GM23338 (cell line): ENCODE measurements around the gene JAKMIP1. TPM values are rescaled to one million over a fixed set of nuclear protein-coding genes. Genes with fewer than 3 reads are reported as not detected.

Source experiments
- ATAC-seq: fragments of 200-7000 bp; cut with Tn5 transposase; 3 replicates; pipeline ENCODE4 v1.9.1; 2020
- DNase-seq: peaks from one replicate; pipeline ENCODE4 v3.0.0-alpha.2; 2015; ENCODE audit warnings: low spot score
- H2AFZ ChIP-seq: fragments of 200-600 bp; sonication (generic); 2 replicates; pipeline ENCODE4 v1.8.0; 2016; ENCODE audit warnings: antibody characterized with exemption, mild to moderate bottlenecking, moderate library complexity
- H3F3A ChIP-seq: fragments of 200-600 bp; sonication (generic); replicated peaks from 2 replicates; pipeline ENCODE4 v1.8.0; 2017; ENCODE audit warnings: antibody characterized with exemption, mixed run types, low read depth
- H3K27ac ChIP-seq: fragments of 200-600 bp; sonication (generic); 2 replicates; pipeline ENCODE4 v1.6.1; 2016; ENCODE audit warnings: low read depth
- H3K27me3 ChIP-seq: fragments of 200-600 bp; sonication (generic); 2 replicates; pipeline ENCODE4 v1.8.0; 2016; ENCODE audit warnings: mild to moderate bottlenecking, mixed run types, moderate library complexity; ENCODE audit not compliant: insufficient read depth
- H3K36me3 ChIP-seq: fragments of 200-600 bp; sonication (generic); 2 replicates; pipeline ENCODE4 v1.8.0; 2016; ENCODE audit warnings: mild to moderate bottlenecking; ENCODE audit not compliant: insufficient read depth
- H3K4me1 ChIP-seq: fragments of 200-600 bp; sonication (generic); 2 replicates; pipeline ENCODE4 v1.8.0; 2016; ENCODE audit warnings: mild to moderate bottlenecking, moderate library complexity; ENCODE audit not compliant: insufficient read depth
- H3K4me2 ChIP-seq: fragments of 200-600 bp; sonication (generic); 2 replicates; pipeline ENCODE4 v1.7.1; 2017; ENCODE audit warnings: mixed run types
- H3K4me3 ChIP-seq: fragments of 200-600 bp; sonication (generic); 2 replicates; pipeline ENCODE4 v1.6.1; 2016; ENCODE audit warnings: mixed run types
- H3K79me2 ChIP-seq: fragments of 200-600 bp; sonication (generic); replicated peaks from 2 replicates; pipeline ENCODE4 v1.8.0; 2017; ENCODE audit warnings: mild to moderate bottlenecking; ENCODE audit not compliant: insufficient read depth
- H3K9me2 ChIP-seq: fragments of 200-600 bp; sonication (generic); 2 replicates; pipeline ENCODE4 v1.8.0; 2017; ENCODE audit not compliant: insufficient read depth
- H4K20me1 ChIP-seq: fragments of 200-600 bp; sonication (generic); replicated peaks from 2 replicates; pipeline ENCODE4 v1.8.0; 2017; ENCODE audit warnings: mild to moderate bottlenecking; ENCODE audit not compliant: insufficient read depth
- H3K27ac Mint-ChIP-seq: 2 replicates; pipeline ENCODE4 v1.8.0; 2020; ENCODE audit warnings: inconsistent platforms, mild to moderate bottlenecking, moderate library complexity, mixed read lengths
- H3K27me3 Mint-ChIP-seq: 3 replicates; pipeline ENCODE4 v1.8.0; 2022; ENCODE audit warnings: low read depth, mild to moderate bottlenecking, moderate library complexity, mixed read lengths, inconsistent platforms; ENCODE audit not compliant: insufficient read depth, poor library complexity
- H3K36me3 Mint-ChIP-seq: 3 replicates; pipeline ENCODE4 v1.8.0; 2021; ENCODE audit warnings: low read depth, mild to moderate bottlenecking, inconsistent platforms, moderate library complexity, mixed read lengths
- H3K4me1 Mint-ChIP-seq: 3 replicates; pipeline ENCODE4 v1.8.0; 2020; ENCODE audit warnings: mild to moderate bottlenecking, inconsistent platforms, mixed read lengths
- H3K4me3 Mint-ChIP-seq: 3 replicates; pipeline ENCODE4 v1.8.0; 2021; ENCODE audit warnings: moderate library complexity, mild to moderate bottlenecking, inconsistent platforms, mixed read lengths
- H3K9me3 Mint-ChIP-seq: 3 replicates; pipeline ENCODE4 v1.8.0; 2020; ENCODE audit warnings: moderate library complexity, mild to moderate bottlenecking, inconsistent platforms, mixed read lengths
- EZH2 ChIP-seq: fragments of 200-600 bp; sonication (generic); IDR thresholded peaks from one replicate; pipeline ENCODE4 v1.8.0; 2017; ENCODE audit warnings: antibody characterized with exemption, mild to moderate bottlenecking, low read depth; ENCODE audit not compliant: unreplicated experiment
- EZH2phosphoT487 ChIP-seq: fragments of 200-600 bp; sonication (generic); IDR thresholded peaks from one replicate; pipeline ENCODE4 v1.8.1; 2018; ENCODE audit warnings: antibody characterized with exemption; ENCODE audit not compliant: unreplicated experiment
- JUNB ChIP-seq: IDR thresholded peaks from one replicate; pipeline ENCODE4 v1.6.1; 2016; ENCODE audit warnings: antibody characterized with exemption; ENCODE audit not compliant: unreplicated experiment
- POLR2AphosphoS5 ChIP-seq: IDR thresholded peaks from 2 replicates; pipeline ENCODE4 v1.6.1; 2016; ENCODE audit warnings: antibody characterized with exemption, low read depth
- REST ChIP-seq: IDR thresholded peaks from one replicate; pipeline ENCODE4 v1.6.1; 2018; ENCODE audit warnings: antibody characterized with exemption; ENCODE audit not compliant: unreplicated experiment
- ZNF114 ChIP-seq: fragments of 250-450 bp; sonication (Bioruptor Pico); IDR thresholded peaks from 2 replicates; pipeline ENCODE4 v1.5.0; 2020; ENCODE audit warnings: mild to moderate bottlenecking, moderate library complexity
- ZNF331 ChIP-seq: fragments of 250-450 bp; sonication (Bioruptor Pico); IDR thresholded peaks from 2 replicates; pipeline ENCODE4 v1.5.0; 2020; ENCODE audit warnings: low read depth, mild to moderate bottlenecking, moderate library complexity
- polyA plus RNA-seq: library from polyadenylated mRNA; unstranded; fragments of >200 nt; fragmentation: Nextera tagmentation; extraction: Ambion mirVana; gene quantifications from 2 replicates; pipeline ENCODE4 v1.2.1, GENCODE V29; 2016
- total RNA-seq: library from RNA; depleted of rRNA; stranded (reverse); fragments of >200 nt; shearing (Covaris generic); gene quantifications from 2 replicates; pipeline ENCODE4 v1.2.3, GENCODE V29; 2014
- TF ChIP-seq, protein P1 (sequence below), 2 experiments: fragments of 200-600 bp in 1 of 2; sonication (generic) in 1 of 2; conservative IDR thresholded peaks; 2 replicates each; pipeline versions ENCODE4 v1.5.1 to v1.6.1; 2016 to 2017; ENCODE audit warnings: antibody characterized with exemption in 2 of 2, low read depth in 2 of 2, mild to moderate bottlenecking in 2 of 2, moderate library complexity in 1 of 2
- TF ChIP-seq, protein P2 (sequence below): fragments of 250-450 bp; sonication (Bioruptor Pico); IDR thresholded peaks from 2 replicates; pipeline ENCODE4 v1.5.0; 2020; ENCODE audit warnings: mild to moderate bottlenecking, moderate library complexity

JAKMIP1 gene
- total and polyA plus RNA-seq, 2 experiments from 2014 or later: 4.6 to 5.1 TPM

GRCh38 chr4:6198768-6199421 is 1.5 kb downstream of the JAKMIP1 start:
- no peaks in the 10 kb centered on the region for H3K36me3 Mint-ChIP-seq
- DNase-seq (peak; percentile 83), ATAC-seq (peak; percentile 78)
- Histone ChIP-seq H3K4me2 (peak overlapping the region; percentile 91), H3K27me3 (peaks cover 13% of the 10 kb centered on the region), H4K20me1 (peaks cover 7% of the 10 kb centered on the region; the same call in 1 of the 2 replicates), H3K4me1 (peaks cover 31% of the 10 kb centered on the region), H3K4me3 (peak overlapping the region; percentile 79), H3F3A (0 out of 2 replicates have a peak, but pooled peaks cover 4% of the 10 kb centered on the region), H3K27ac (no peak overlapping the region), H2AFZ (peak overlapping the region; percentile 80; the same call in 1 of the 2 replicates), H3K9me2 (no peaks in the 10 kb centered on the region), H3K36me3 (no peaks in the 10 kb centered on the region), H3K79me2 (peaks cover 8% of the 10 kb centered on the region; the same call in 1 of the 2 replicates)
- peaks cover 41% of the 10 kb centered on the region for H3K4me1 Mint-ChIP-seq
- TF ChIP-seq, protein P1, sequence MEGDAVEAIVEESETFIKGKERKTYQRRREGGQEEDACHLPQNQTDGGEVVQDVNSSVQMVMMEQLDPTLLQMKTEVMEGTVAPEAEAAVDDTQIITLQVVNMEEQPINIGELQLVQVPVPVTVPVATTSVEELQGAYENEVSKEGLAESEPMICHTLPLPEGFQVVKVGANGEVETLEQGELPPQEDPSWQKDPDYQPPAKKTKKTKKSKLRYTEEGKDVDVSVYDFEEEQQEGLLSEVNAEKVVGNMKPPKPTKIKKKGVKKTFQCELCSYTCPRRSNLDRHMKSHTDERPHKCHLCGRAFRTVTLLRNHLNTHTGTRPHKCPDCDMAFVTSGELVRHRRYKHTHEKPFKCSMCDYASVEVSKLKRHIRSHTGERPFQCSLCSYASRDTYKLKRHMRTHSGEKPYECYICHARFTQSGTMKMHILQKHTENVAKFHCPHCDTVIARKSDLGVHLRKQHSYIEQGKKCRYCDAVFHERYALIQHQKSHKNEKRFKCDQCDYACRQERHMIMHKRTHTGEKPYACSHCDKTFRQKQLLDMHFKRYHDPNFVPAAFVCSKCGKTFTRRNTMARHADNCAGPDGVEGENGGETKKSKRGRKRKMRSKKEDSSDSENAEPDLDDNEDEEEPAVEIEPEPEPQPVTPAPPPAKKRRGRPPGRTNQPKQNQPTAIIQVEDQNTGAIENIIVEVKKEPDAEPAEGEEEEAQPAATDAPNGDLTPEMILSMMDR (conservative IDR thresholded peaks at IDR 0.05; ENCODE audit: low read depth in 2 of 2): peak; percentile 30 to 45; a peak in 2 of 4 replicates
- TF ChIP-seq ZNF331 (no peak), POLR2AphosphoS5 (peak; percentile 75), EZH2 (no peak), JUNB (no peak)
- H3K9me3 Mint-ChIP-seq: peaks cover 7% of the 10 kb centered on the region; the same call in 2 of the 3 replicates
- H3K27me3 Mint-ChIP-seq: peaks cover 18% of the 10 kb centered on the region
- peak overlapping the region; percentile 76 for H3K4me3 Mint-ChIP-seq
- no peak overlapping the region for H3K27ac Mint-ChIP-seq

GRCh38 chr4:6198278-6198677 is 2.1 kb downstream of the JAKMIP1 start:
- H3K27me3 Mint-ChIP-seq: peaks cover 18% of the 10 kb centered on the region
- TF ChIP-seq ZNF114 (CRISPR knock-in tag): no peak
- no peak for TF ChIP-seq EZH2phosphoT487
- TF ChIP-seq POLR2AphosphoS5: no peak
- TF ChIP-seq, protein P2, sequence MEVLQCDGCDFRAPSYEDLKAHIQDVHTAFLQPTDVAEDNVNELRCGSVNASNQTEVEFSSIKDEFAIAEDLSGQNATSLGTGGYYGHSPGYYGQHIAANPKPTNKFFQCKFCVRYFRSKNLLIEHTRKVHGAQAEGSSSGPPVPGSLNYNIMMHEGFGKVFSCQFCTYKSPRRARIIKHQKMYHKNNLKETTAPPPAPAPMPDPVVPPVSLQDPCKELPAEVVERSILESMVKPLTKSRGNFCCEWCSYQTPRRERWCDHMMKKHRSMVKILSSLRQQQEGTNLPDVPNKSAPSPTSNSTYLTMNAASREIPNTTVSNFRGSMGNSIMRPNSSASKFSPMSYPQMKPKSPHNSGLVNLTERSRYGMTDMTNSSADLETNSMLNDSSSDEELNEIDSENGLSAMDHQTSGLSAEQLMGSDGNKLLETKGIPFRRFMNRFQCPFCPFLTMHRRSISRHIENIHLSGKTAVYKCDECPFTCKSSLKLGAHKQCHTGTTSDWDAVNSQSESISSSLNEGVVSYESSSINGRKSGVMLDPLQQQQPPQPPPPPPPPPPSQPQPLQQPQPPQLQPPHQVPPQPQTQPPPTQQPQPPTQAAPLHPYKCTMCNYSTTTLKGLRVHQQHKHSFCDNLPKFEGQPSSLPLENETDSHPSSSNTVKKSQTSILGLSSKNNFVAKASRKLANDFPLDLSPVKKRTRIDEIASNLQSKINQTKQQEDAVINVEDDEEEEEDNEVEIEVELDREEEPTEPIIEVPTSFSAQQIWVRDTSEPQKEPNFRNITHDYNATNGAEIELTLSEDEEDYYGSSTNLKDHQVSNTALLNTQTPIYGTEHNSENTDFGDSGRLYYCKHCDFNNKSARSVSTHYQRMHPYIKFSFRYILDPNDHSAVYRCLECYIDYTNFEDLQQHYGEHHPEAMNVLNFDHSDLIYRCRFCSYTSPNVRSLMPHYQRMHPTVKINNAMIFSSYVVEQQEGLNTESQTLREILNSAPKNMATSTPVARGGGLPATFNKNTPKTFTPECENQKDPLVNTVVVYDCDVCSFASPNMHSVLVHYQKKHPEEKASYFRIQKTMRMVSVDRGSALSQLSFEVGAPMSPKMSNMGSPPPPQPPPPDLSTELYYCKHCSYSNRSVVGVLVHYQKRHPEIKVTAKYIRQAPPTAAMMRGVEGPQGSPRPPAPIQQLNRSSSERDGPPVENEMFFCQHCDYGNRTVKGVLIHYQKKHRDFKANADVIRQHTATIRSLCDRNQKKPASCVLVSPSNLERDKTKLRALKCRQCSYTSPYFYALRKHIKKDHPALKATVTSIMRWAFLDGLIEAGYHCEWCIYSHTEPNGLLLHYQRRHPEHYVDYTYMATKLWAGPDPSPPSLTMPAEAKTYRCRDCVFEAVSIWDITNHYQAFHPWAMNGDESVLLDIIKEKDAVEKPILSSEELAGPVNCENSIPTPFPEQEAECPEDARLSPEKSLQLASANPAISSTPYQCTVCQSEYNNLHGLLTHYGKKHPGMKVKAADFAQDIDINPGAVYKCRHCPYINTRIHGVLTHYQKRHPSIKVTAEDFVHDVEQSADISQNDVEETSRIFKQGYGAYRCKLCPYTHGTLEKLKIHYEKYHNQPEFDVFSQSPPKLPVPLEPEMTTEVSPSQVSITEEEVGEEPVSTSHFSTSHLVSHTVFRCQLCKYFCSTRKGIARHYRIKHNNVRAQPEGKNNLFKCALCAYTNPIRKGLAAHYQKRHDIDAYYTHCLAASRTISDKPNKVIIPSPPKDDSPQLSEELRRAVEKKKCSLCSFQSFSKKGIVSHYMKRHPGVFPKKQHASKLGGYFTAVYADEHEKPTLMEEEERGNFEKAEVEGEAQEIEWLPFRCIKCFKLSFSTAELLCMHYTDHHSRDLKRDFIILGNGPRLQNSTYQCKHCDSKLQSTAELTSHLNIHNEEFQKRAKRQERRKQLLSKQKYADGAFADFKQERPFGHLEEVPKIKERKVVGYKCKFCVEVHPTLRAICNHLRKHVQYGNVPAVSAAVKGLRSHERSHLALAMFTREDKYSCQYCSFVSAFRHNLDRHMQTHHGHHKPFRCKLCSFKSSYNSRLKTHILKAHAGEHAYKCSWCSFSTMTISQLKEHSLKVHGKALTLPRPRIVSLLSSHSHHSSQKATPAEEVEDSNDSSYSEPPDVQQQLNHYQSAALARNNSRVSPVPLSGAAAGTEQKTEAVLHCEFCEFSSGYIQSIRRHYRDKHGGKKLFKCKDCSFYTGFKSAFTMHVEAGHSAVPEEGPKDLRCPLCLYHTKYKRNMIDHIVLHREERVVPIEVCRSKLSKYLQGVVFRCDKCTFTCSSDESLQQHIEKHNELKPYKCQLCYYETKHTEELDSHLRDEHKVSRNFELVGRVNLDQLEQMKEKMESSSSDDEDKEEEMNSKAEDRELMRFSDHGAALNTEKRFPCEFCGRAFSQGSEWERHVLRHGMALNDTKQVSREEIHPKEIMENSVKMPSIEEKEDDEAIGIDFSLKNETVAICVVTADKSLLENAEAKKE (CRISPR knock-in tag): no peak
- no peak for TF ChIP-seq REST

More at GRCh38 chr4:6198278-6198677, 2.1 kb downstream of the JAKMIP1 start:
- Histone ChIP-seq H3K36me3 (no peaks in the 10 kb centered on the region), H3K9me2 (no peaks in the 10 kb centered on the region), H3K4me3 (peak overlapping the region; percentile 79), H3K4me1 (peaks cover 31% of the 10 kb centered on the region), H2AFZ (no peak overlapping the region), H3K27me3 (peaks cover 13% of the 10 kb centered on the region), H3K27ac (no peak overlapping the region), H3K79me2 (peaks cover 8% of the 10 kb centered on the region; the same call in 1 of the 2 replicates), H3K4me2 (peak overlapping the region; percentile 91), H3F3A (0 out of 2 replicates have a peak, but pooled peaks cover 4% of the 10 kb centered on the region), H4K20me1 (peaks cover 7% of the 10 kb centered on the region; the same call in 1 of the 2 replicates)
- peaks cover 7% of the 10 kb centered on the region; the same call in 2 of the 3 replicates for H3K9me3 Mint-ChIP-seq
- H3K4me1 Mint-ChIP-seq: peaks cover 41% of the 10 kb centered on the region
- no peak overlapping the region for H3K27ac Mint-ChIP-seq
- H3K4me3 Mint-ChIP-seq: peak overlapping the region; percentile 76; the same call in 2 of the 3 replicates
- no peak for DNase-seq
- no peaks in the 10 kb centered on the region for H3K36me3 Mint-ChIP-seq
- ATAC-seq: no peak
